ENCODE measurements around the gene TAS1R3.

The TAS1R3 gene

GRCh38 chr1:1295154-1295923 lies 35.7 kb upstream of the TAS1R3 start:
- no peak overlapping the region for H3K4me2 ChIP-seq (ENCODE audit: low read length)
- H3K27me3 ChIP-seq (ENCODE audit: control insufficient read depth, insufficient read depth, low read length), result no peaks in the 10 kb centered on the region
- no peaks in the 10 kb centered on the region for H3K9me3 ChIP-seq (ENCODE audit: control insufficient read depth, low read length)
- TF ChIP-seq CTCF (IDR thresholded peaks at IDR 0.05), result no peak
- no peak overlapping the region for H3K4me3 ChIP-seq (ENCODE audit: low read depth, low read length)
- no peaks in the 10 kb centered on the region for H3K79me2 ChIP-seq
- no peaks in the 10 kb centered on the region for H3K4me1 ChIP-seq
- no peak overlapping the region for H3K27ac ChIP-seq
- no peak overlapping the region for H2AFZ ChIP-seq
- H3K9ac ChIP-seq, result no peak overlapping the region
- no peaks in the 10 kb centered on the region for H3K36me3 ChIP-seq (ENCODE audit: control insufficient read depth, insufficient read depth, low read length)

DNA sequence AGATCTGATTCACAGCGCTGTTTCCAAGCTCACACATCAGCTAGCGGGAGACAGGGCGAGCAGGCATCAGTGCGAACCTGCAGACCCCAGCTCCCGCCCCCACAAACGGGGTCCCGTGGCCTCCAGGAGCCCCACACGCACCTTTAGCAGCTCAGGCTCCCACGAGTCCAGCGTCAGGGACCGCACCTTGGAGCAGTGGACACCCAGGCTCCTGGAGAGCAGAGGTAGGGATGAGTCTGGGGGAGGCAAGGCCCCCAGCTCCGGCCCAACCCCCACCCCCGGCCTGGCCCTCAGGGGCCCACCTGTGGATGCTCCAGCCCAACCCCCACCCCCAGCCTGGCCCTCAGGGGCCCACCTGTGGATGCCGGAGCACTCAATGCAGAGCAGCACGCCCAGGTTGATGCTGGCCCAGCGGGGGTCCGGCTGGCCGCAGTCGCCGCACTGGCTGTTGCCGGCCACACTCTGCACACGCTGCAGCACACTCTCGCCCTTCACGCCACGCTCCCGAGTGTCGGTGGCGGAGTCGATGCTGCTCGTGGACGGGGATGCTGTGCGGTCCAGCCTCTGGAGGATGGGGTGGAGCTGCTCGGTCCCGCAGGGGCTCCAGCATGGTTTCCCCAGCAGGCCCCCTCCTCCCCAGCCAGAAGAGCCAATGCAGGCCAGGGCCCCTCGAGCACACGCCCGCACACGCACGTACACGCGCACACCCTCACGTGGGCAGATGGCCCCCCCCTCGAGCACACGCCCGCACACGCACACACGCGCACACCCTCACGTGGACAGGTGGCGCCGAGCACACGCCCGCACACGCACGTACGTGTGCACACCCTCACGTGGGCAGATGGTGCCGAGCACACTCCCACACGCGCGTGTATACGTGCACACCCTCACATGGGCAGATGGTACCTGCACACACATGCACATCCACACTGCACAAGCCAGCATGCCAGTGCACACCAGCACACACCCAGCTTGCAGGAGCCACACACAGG lies 34.7 kb upstream of the TAS1R3 start:
- no peak for TF ChIP-seq CTCF (IDR thresholded peaks at IDR 0.05)
- Histone ChIP-seq H3K4me2 (ENCODE audit: low read length) (no peak overlapping the region), H2AFZ (no peak overlapping the region), H3K27ac (no peak overlapping the region), H3K4me1 (no peaks in the 10 kb centered on the region), H3K9me3 (ENCODE audit: control insufficient read depth, low read length) (no peaks in the 10 kb centered on the region), H3K4me3 (ENCODE audit: low read depth, low read length) (no peak overlapping the region), H3K79me2 (no peaks in the 10 kb centered on the region), H3K9ac (no peak overlapping the region), H3K27me3 (ENCODE audit: control insufficient read depth, insufficient read depth, low read length) (no peaks in the 10 kb centered on the region), H3K36me3 (ENCODE audit: control insufficient read depth, insufficient read depth, low read length) (no peaks in the 10 kb centered on the region)

- H2AFZ ChIP-seq, result no peak overlapping the region
- H3K27ac ChIP-seq, result no peak overlapping the region
- no peak for TF ChIP-seq CTCF (IDR thresholded peaks at IDR 0.05)
- no peaks in the 10 kb centered on the region for H3K9me3 ChIP-seq (ENCODE audit: control insufficient read depth, low read length)
- no peaks in the 10 kb centered on the region for H3K79me2 ChIP-seq
- H3K27me3 ChIP-seq (ENCODE audit: control insufficient read depth, insufficient read depth, low read length), result no peaks in the 10 kb centered on the region
- no peak overlapping the region for H3K4me2 ChIP-seq (ENCODE audit: low read length)
- H3K4me1 ChIP-seq, result no peaks in the 10 kb centered on the region
- H3K4me3 ChIP-seq (ENCODE audit: low read depth, low read length), result no peak overlapping the region
- no peak overlapping the region for H3K9ac ChIP-seq
- H3K36me3 ChIP-seq (ENCODE audit: control insufficient read depth, insufficient read depth, low read length), result no peaks in the 10 kb centered on the region
Measured at GRCh38 chr1:1297802-1298424, 33.2 kb upstream of the TAS1R3 start.

DNA sequence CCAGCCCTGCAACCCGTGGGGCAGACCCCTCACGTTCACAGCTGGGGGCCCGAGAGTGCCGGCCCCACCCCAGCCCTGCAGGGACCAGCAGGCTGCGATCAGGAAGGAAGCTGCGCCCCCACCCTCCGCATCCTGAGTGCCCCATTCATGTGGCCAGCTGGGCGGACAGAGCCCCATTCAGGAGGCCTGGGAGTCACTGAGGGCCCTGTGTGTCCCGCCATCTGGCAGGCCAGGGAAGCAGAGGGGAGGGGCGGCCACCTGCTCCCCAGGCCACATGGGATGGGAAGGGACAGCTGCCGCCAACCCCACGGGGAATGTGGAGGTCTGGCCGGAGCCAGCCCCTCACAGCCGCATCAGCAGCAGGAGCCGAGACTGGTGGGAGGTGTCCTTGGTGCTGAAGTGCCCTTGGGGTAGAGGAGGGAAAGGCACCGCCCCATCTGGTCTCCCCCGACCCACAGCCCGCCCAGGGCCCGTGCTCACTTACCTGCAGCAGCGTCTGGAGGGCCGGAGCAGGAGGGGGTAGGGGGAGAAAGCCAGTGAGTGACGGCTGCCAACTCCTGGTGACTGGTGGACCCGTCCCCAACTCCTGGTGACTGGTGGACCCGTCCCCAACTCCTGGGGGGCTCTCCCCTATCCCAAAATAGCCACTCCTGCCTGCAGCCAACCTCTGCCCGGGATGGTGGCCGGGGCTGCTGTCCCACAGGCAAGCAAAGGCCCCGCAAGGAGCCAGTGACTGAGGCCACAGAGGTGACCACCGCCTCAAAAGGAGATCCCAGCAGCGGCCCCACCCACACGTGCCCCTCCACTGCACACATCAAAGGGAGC lies 32.0 kb upstream of the TAS1R3 start:
- TF ChIP-seq CTCF (IDR thresholded peaks at IDR 0.05), result no peak
- no peak overlapping the region for H3K4me3 ChIP-seq (ENCODE audit: low read depth, low read length)
- H3K9me3 ChIP-seq (ENCODE audit: control insufficient read depth, low read length), result no peaks in the 10 kb centered on the region
- H3K4me2 ChIP-seq (ENCODE audit: low read length), result no peak overlapping the region
- H3K27me3 ChIP-seq (ENCODE audit: control insufficient read depth, insufficient read depth, low read length), result no peaks in the 10 kb centered on the region
- H3K79me2 ChIP-seq, result no peaks in the 10 kb centered on the region
- H2AFZ ChIP-seq, result no peak overlapping the region
- H3K4me1 ChIP-seq, result no peaks in the 10 kb centered on the region
- H3K36me3 ChIP-seq (ENCODE audit: control insufficient read depth, insufficient read depth, low read length), result no peaks in the 10 kb centered on the region
- no peak overlapping the region for H3K27ac ChIP-seq
- H3K9ac ChIP-seq, result no peak overlapping the region

Data from parathyroid adenoma (tissue), 2 donors.